ENCODE results near the gene PCDHA13. TPM values are rescaled to one million over a fixed set of nuclear protein-coding genes. Genes with fewer than 3 reads are reported as not detected.

Gene PCDHA13
- total and polyA plus RNA-seq, 2 donors from 2014 or later, result 0.49 to 1.8 TPM

DNA sequence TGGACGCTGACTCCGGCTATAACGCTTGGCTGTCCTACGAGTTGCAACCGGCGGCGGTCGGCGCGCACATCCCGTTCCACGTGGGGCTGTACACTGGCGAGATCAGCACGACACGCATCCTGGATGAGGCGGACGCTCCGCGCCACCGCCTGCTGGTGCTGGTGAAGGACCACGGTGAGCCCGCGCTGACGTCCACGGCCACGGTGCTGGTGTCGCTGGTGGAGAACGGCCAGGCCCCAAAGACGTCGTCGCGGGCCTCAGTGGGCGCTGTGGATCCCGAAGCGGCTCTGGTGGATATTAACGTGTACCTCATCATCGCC, 4.7 kb upstream of the PCDHA13 start:
- peak in 1 of 5 donors; percentile 59 for DNase-seq
- Histone ChIP-seq H3K9me3 (ENCODE audit: control insufficient read depth in 2 of 3, insufficient read depth in 1 of 3, low read length in 3 of 3) (peaks cover 0 to 7% (median 5%) of the 10 kb centered on the region in 3 donors), H3K4me3 (ENCODE audit: low read length in 3 of 3) (no peak overlapping the region), H3K27ac (ENCODE audit: low read depth in 2 of 2, low read length in 2 of 2) (no peak overlapping the region), H3K9ac (ENCODE audit: low read length in 3 of 3) (no peak overlapping the region), H3K4me1 (ENCODE audit: control insufficient read depth in 2 of 3, insufficient read depth in 2 of 3, low read depth in 1 of 3, low read length in 3 of 3) (no peaks in the 10 kb centered on the region), H3K27me3 (ENCODE audit: control insufficient read depth, insufficient read depth, low read length) (no peaks in the 10 kb centered on the region), H3K36me3 (ENCODE audit: control insufficient read depth in 2 of 3, insufficient read depth in 3 of 3, low read length in 3 of 3) (no peaks in the 10 kb centered on the region)
- FAIRE-seq, result no peak
- TF ChIP-seq, protein P1, sequence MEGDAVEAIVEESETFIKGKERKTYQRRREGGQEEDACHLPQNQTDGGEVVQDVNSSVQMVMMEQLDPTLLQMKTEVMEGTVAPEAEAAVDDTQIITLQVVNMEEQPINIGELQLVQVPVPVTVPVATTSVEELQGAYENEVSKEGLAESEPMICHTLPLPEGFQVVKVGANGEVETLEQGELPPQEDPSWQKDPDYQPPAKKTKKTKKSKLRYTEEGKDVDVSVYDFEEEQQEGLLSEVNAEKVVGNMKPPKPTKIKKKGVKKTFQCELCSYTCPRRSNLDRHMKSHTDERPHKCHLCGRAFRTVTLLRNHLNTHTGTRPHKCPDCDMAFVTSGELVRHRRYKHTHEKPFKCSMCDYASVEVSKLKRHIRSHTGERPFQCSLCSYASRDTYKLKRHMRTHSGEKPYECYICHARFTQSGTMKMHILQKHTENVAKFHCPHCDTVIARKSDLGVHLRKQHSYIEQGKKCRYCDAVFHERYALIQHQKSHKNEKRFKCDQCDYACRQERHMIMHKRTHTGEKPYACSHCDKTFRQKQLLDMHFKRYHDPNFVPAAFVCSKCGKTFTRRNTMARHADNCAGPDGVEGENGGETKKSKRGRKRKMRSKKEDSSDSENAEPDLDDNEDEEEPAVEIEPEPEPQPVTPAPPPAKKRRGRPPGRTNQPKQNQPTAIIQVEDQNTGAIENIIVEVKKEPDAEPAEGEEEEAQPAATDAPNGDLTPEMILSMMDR (IDR thresholded peaks at IDR 0.05; ENCODE audit: borderline replicate concordance, extremely low read depth, insufficient read depth), result no peak
- intact Hi-C loops (cut with DNase I), result no loop called here

DNA sequence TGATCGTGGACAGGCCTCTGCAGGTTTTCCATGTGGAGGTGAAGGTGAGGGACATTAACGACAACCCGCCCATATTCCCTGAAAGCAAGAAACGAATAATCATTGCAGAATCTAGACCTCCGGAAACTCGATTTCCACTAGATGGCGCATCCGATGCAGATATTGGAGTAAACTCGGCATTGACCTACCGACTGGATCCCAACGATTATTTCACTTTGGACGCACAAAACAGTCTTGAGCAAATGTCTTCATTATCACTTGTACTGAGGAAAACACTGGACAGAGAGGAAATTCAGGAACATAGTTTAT, 621 bp downstream of the PCDHA13 start:
- DNase-seq (no peak), FAIRE-seq (no peak)
- Histone ChIP-seq H3K4me1 (ENCODE audit: control insufficient read depth in 2 of 3, insufficient read depth in 2 of 3, low read depth in 1 of 3, low read length in 3 of 3) (no peaks in the 10 kb centered on the region), H3K36me3 (ENCODE audit: control insufficient read depth in 2 of 3, insufficient read depth in 3 of 3, low read length in 3 of 3) (no peaks in the 10 kb centered on the region), H3K9me3 (ENCODE audit: control insufficient read depth in 2 of 3, insufficient read depth in 1 of 3, low read length in 3 of 3) (peaks cover 1 to 11% (median 8%) of the 10 kb centered on the region in 3 donors), H3K27ac (ENCODE audit: low read depth in 2 of 2, low read length in 2 of 2) (no peak overlapping the region), H3K9ac (ENCODE audit: low read length in 3 of 3) (no peak overlapping the region), H3K27me3 (ENCODE audit: control insufficient read depth, insufficient read depth, low read length) (no peaks in the 10 kb centered on the region), H3K4me3 (ENCODE audit: low read length in 3 of 3) (peak overlapping the region in 1 of 3 donors; percentile 44)
- TF ChIP-seq, protein P1 (IDR thresholded peaks at IDR 0.05; ENCODE audit: borderline replicate concordance, extremely low read depth, insufficient read depth), result no peak
- intact Hi-C loops (cut with DNase I), result no loop called here

DNA sequence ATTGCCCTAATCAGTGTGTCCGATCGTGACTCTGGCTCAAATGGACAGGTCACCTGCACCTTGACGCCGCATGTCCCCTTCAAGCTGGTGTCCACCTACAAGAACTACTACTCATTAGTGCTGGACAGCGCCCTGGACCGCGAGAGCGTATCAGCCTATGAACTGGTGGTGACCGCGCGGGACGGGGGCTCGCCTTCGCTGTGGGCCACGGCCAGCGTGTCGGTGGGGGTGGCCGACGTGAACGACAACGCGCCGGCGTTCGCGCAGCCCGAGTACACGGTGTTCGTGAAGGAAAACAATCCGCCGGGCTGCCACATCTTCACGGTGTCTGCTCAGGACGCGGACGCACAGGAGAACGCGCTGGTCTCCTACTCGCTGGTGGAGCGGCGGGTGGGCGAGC, 1.4 kb downstream of the PCDHA13 start:
- H3K27ac ChIP-seq (ENCODE audit: low read depth in 2 of 2, low read length in 2 of 2), result no peak overlapping the region

More for the DNA sequence above, 1.4 kb downstream of the PCDHA13 start:
- intact Hi-C loops (cut with DNase I), result no loop called here
- FAIRE-seq (no peak), DNase-seq (no peak)
- no peaks in the 10 kb centered on the region for H3K27me3 ChIP-seq (ENCODE audit: control insufficient read depth, insufficient read depth, low read length)
- no peak overlapping the region for H3K4me3 ChIP-seq (ENCODE audit: low read length in 3 of 3)
- no peaks in the 10 kb centered on the region for H3K4me1 ChIP-seq (ENCODE audit: control insufficient read depth in 2 of 3, insufficient read depth in 2 of 3, low read depth in 1 of 3, low read length in 3 of 3)
- H3K36me3 ChIP-seq (ENCODE audit: control insufficient read depth in 2 of 3, insufficient read depth in 3 of 3, low read length in 3 of 3), result no peaks in the 10 kb centered on the region
- H3K9me3 ChIP-seq (ENCODE audit: control insufficient read depth in 2 of 3, insufficient read depth in 1 of 3, low read length in 3 of 3), result peaks cover 1 to 11% (median 8%) of the 10 kb centered on the region in 3 donors
- H3K9ac ChIP-seq (ENCODE audit: low read length in 3 of 3), result no peak overlapping the region
- TF ChIP-seq, protein P1 (IDR thresholded peaks at IDR 0.05; ENCODE audit: borderline replicate concordance, extremely low read depth, insufficient read depth), result no peak

All from kidney (tissue), 14 donors.